Stimulated activated CD4-positive, alpha-beta T cell treated with anti-CD3 and anti-CD28 coated beads, Interleukin-1b, Interleukin-23, amount 100 ng/mL, for 1 hour (primary cell): ENCODE results near the gene UVRAG.

Experiments
- DNase-seq, 2 donors: peaks; one replicate each; pipeline ENCODE4 v3.0.0-alpha.2; 2020; ENCODE audit warnings: low read depth in 2 of 2

The UVRAG gene

GRCh38 chr11:75783416-75784084 is 31.5 kb upstream of the UVRAG start:
- DNase-seq = no peak

GRCh38 chr11:75784085-75784478 is 30.9 kb upstream of the UVRAG start:
- no peak for DNase-seq

- DNase-seq = no peak
Observed at GRCh38 chr11:75784506-75784905, 30.5 kb upstream of the UVRAG start.

- no peak for DNase-seq
Observed at GRCh38 chr11:75785187-75785586, 29.8 kb upstream of the UVRAG start.

- DNase-seq = no peak
Observed at GRCh38 chr11:75786101-75786736, 28.8 kb upstream of the UVRAG start.

- DNase-seq = no peak
Observed at GRCh38 chr11:75789521-75789920, 25.5 kb upstream of the UVRAG start.

- DNase-seq = no peak
Observed at GRCh38 chr11:75790986-75791385, 24.0 kb upstream of the UVRAG start.

GRCh38 chr11:75792127-75792731 is 22.8 kb upstream of the UVRAG start:
- no peak for DNase-seq

GRCh38 chr11:75792997-75793800 is 21.8 kb upstream of the UVRAG start:
- no peak for DNase-seq

GRCh38 chr11:75793966-75794365 is 21.0 kb upstream of the UVRAG start:
- no peak for DNase-seq

- no peak for DNase-seq
Observed at GRCh38 chr11:75795276-75796090, 19.5 kb upstream of the UVRAG start.

GRCh38 chr11:75796091-75796435 is 18.9 kb upstream of the UVRAG start:
- no peak for DNase-seq

- no peak for DNase-seq
Observed at GRCh38 chr11:75797116-75797515, 17.9 kb upstream of the UVRAG start.

GRCh38 chr11:75797792-75798191 is 17.2 kb upstream of the UVRAG start:
- DNase-seq = no peak

- no peak for DNase-seq
Observed at GRCh38 chr11:75800136-75800675, 14.8 kb upstream of the UVRAG start.

GRCh38 chr11:75800728-75801361 is 14.2 kb upstream of the UVRAG start:
- no peak for DNase-seq

- DNase-seq = no peak
Observed at GRCh38 chr11:75801362-75802020, 13.5 kb upstream of the UVRAG start.

GRCh38 chr11:75802021-75802912 is 12.7 kb upstream of the UVRAG start:
- no peak for DNase-seq
